ENCODE measurements around the gene PMFBP1.

- TF ChIP-seq, protein P1, sequence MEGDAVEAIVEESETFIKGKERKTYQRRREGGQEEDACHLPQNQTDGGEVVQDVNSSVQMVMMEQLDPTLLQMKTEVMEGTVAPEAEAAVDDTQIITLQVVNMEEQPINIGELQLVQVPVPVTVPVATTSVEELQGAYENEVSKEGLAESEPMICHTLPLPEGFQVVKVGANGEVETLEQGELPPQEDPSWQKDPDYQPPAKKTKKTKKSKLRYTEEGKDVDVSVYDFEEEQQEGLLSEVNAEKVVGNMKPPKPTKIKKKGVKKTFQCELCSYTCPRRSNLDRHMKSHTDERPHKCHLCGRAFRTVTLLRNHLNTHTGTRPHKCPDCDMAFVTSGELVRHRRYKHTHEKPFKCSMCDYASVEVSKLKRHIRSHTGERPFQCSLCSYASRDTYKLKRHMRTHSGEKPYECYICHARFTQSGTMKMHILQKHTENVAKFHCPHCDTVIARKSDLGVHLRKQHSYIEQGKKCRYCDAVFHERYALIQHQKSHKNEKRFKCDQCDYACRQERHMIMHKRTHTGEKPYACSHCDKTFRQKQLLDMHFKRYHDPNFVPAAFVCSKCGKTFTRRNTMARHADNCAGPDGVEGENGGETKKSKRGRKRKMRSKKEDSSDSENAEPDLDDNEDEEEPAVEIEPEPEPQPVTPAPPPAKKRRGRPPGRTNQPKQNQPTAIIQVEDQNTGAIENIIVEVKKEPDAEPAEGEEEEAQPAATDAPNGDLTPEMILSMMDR (IDR thresholded peaks at IDR 0.05) = no peak
- no peak for TF ChIP-seq POLR2A (IDR thresholded peaks at IDR 0.05)
Measured at GRCh38 chr16:72206299-72206698, 34.3 kb upstream of the PMFBP1 start.
